Measurements from ENCODE around the gene FHL3.

The FHL3 gene

GRCh38 chr1:38005195-38006007, at the start of gene FHL3:
TSS of gene FHL3 (minus strand) at chr1:38005514. CDS start at chr1:37999412, 6,102 bp downstream.
- peak; percentile 90 for DNase-seq

- DNase-seq = no peak
Observed at GRCh38 chr1:38053416-38054091, 48.2 kb upstream of the FHL3 start.

- no peak for DNase-seq
Observed at GRCh38 chr1:38052750-38053415, 47.6 kb upstream of the FHL3 start.

- peak; percentile 59 for DNase-seq
Observed at GRCh38 chr1:38051079-38051543, 45.8 kb upstream of the FHL3 start.

GRCh38 chr1:38050397-38051078, 45.2 kb upstream of the FHL3 start:
- DNase-seq = no peak

- peak; percentile 29 for DNase-seq
Observed at GRCh38 chr1:38047603-38048141, 42.4 kb upstream of the FHL3 start.

- DNase-seq = peak; percentile 92
Observed at GRCh38 chr1:38046884-38047602, 41.7 kb upstream of the FHL3 start.

- no peak for DNase-seq
Observed at GRCh38 chr1:38046333-38046883, 41.1 kb upstream of the FHL3 start, which contains the start of gene POU3F1. TSS of gene POU3F1 (minus strand) at chr1:38046793. CDS start at chr1:38046743, 50 bp downstream.

GRCh38 chr1:38045401-38046332, 40.4 kb upstream of the FHL3 start:
- no peak for DNase-seq

GRCh38 chr1:38044221-38045215, 39.2 kb upstream of the FHL3 start:
- peak; percentile 48 for DNase-seq

GRCh38 chr1:38043036-38043747, 37.9 kb upstream of the FHL3 start:
- no peak for DNase-seq

GRCh38 chr1:38041936-38042834, 36.9 kb upstream of the FHL3 start:
- DNase-seq = no peak

GRCh38 chr1:38039331-38040088, 34.2 kb upstream of the FHL3 start:
- no peak for DNase-seq

- DNase-seq = no peak
Observed at GRCh38 chr1:38038861-38039260, 33.5 kb upstream of the FHL3 start.

- DNase-seq = no peak
Observed at GRCh38 chr1:38037221-38037939, 32.1 kb upstream of the FHL3 start.

- no peak for DNase-seq
Observed at GRCh38 chr1:38034871-38035270, 29.6 kb upstream of the FHL3 start.
